GM10847 (cell line): ENCODE measurements around the gene CHCHD10.

Experiments used
- POLR2A ChIP-seq: IDR thresholded peaks from 2 replicates; pipeline ENCODE4 v1.6.1; 2011; ENCODE audit not compliant: insufficient read length; ENCODE audit errors: extremely low read depth

Gene CHCHD10

GRCh38 chr22:23791738-23792645, 24.2 kb upstream of the CHCHD10 start:
- no peak for TF ChIP-seq POLR2A

GRCh38 chr22:23790819-23791737, 23.3 kb upstream of the CHCHD10 start:
- no peak for TF ChIP-seq POLR2A

DNA sequence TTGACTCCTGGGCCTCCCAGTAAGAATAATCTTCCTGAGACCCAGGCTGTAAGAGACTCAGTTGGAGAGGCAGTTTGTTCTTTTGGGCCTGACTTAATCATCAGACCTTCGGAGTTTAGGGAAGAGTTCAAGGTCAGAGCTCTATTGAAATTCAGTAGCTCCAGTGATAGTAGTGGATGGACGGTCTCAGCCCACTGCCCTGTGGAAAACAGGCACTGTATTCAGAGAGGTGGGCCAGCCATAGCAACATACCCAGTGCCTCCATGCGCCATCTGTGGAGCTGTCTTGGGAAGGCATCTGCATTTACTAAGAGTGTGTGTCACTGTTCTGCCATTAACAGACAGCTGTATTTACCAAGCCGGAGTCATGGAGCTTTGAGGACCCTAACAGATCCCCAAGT, 21.9 kb upstream of the CHCHD10 start:
- TF ChIP-seq POLR2A, result no peak

DNA sequence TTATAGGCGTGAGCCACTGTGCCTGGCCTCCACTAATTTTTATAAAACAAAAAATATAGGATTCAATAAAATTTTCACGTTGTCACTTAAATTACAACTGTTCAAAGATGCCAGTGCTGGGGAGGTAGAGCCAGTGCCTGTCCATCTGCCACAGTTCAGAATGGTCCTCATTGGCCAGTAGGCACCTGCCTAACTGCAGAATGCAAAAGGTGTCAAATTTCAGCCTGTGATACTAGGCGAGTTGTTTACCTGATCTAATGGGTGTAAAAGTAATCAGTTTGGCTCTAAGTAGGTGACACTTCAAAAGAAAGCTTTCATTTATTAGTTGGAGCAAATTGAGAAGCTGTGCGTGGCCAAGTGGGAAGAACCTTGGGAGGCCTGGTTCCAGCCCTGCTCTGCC, 21.3 kb upstream of the CHCHD10 start:
- TF ChIP-seq POLR2A, result no peak

DNA sequence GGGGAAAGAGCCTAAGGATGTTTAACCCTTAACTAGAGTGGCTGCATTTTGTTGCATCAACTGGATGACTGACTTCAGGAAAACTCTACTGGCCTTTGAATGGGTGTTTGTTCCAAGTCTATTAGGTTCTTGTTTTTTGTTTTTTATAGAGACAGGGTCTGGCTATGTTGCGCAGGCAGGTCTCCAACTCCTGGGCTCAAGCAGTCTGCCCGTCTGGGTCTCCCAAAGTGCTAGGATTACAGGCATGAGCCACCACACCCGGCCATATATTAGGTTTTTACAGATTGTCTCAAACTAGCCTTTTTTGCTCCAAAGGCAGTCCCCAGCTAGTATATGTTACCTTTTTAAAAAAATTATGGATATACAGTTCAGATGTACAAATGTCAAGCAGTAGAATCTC, 20.1 kb upstream of the CHCHD10 start:
- TF ChIP-seq POLR2A, result no peak

DNA sequence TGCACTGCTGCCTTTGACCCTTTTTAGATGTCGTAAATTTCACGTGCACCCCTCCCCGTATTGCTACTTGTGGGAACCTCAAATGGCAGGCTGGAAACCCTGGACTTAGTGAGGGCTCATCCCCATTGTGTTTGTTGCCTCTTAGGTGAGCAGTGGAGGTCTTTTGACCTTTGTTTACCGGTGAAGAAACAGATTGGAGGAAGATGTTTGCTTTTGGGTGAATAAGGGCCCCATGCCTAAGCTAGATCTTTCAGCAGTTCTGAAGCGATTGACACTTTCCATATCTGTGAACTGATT, 19.8 kb upstream of the CHCHD10 start:
- no peak for TF ChIP-seq POLR2A

- peak; percentile 54 for TF ChIP-seq POLR2A
Observed at GRCh38 chr22:23786752-23787599, 19.2 kb upstream of the CHCHD10 start, which contains the start of gene SMARCB1. TSS of gene SMARCB1 (plus strand) at chr22:23786966. CDS start at chr22:23787170, 204 bp downstream.

DNA sequence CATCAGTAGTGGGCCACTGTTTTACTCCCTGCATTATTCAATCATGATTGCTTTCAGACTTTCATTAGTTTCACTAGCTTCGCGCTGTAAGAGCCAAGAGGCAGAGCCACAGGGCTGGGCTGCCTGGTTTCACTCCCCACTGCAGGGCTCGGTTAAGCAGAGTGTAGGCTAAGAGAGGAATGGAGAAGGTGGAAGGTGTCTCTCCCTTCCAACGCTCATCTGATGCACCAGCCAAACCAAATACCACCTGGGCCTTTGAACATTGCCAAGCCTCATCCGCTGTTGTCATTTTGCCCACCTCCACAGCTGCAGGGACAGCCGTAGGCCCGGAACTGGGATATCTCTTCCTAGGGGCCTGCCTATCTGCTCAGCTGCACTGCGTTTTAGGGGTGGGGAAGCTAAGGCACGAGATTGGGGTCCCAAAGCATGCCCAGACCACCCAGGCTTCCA, 18.5 kb upstream of the CHCHD10 start:
- no peak for TF ChIP-seq POLR2A

- TF ChIP-seq POLR2A, result no peak
Observed at GRCh38 chr22:23784215-23784732, 16.5 kb upstream of the CHCHD10 start.

DNA sequence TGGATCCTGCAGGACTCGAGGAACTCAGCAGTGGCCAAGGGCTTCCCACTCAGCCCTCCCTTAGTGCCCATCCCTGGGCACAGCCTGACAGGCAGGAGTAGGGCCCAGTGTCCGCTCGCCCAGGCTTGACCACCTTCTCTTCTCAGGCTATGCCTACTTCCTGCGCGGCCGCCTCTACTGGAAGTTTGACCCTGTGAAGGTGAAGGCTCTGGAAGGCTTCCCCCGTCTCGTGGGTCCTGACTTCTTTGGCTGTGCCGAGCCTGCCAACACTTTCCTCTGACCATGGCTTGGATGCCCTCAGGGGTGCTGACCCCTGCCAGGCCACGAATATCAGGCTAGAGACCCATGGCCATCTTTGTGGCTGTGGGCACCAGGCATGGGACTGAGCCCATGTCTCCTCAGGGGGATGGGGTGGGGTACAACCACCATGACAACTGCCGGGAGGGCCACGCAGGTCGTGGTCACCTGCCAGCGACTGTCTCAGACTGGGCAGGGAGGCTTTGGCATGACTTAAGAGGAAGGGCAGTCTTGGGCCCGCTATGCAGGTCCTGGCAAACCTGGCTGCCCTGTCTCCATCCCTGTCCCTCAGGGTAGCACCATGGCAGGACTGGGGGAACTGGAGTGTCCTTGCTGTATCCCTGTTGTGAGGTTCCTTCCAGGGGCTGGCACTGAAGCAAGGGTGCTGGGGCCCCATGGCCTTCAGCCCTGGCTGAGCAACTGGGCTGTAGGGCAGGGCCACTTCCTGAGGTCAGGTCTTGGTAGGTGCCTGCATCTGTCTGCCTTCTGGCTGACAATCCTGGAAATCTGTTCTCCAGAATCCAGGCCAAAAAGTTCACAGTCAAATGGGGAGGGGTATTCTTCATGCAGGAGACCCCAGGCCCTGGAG, 15.7 kb upstream of the CHCHD10 start:
- TF ChIP-seq POLR2A, result no peak

- TF ChIP-seq POLR2A, result no peak
Observed at GRCh38 chr22:23782703-23783102, 14.9 kb upstream of the CHCHD10 start.

DNA sequence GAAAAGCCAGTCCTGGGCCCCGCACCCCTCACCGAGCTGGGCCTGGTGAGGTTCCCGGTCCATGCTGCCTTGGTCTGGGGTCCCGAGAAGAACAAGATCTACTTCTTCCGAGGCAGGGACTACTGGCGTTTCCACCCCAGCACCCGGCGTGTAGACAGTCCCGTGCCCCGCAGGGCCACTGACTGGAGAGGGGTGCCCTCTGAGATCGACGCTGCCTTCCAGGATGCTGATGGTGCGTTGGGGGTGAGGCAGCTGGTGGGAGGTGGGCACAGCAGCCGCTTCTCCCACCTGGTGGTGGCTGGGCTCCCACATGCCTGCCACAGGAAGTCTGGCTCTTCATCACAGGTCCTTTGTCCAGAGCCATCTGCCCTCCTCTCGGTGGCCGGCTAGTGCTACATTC, 14.5 kb upstream of the CHCHD10 start:
- no peak for TF ChIP-seq POLR2A

DNA sequence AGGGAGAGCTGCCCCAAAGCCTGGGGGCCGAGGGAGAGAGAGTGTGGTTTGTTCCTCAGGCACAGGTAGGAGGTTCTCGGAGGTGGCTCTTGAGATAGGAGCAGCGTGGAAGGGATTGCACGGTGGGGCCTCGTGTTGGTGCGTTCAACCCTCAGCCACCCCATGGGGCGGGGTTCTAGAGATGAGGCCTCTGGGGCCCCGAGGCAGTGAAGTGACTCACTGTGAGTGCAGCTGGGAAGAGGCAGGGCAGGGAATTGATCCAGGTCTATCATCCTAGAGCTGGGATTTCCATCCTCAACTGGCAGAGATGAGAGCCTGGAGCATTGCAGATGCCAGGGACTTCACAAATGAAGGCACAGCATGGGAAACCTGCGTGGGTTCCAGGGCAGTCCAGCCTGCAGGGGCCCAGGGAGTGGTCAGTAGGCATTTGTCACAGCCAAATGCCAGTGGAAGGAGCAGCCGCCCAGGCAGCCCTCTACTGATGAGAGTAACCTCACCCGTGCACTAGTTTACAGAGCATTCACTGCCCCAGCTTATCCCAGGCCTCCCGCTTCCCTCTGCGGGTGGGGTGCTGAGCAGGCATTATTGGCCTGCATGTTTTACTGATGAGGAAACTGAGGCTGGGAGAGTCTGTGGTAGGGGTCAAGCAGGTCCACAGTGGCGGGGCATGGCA, 13.9 kb upstream of the CHCHD10 start:
- TF ChIP-seq POLR2A, result no peak
